Measurements from ENCODE around the gene ITGA5.
"Not testable (repeated sequence)": the region's sequence is repeated elsewhere in the genome, so short reads cannot be mapped to it uniquely, and the experiment has no call there.

ITGA5 gene

DNA sequence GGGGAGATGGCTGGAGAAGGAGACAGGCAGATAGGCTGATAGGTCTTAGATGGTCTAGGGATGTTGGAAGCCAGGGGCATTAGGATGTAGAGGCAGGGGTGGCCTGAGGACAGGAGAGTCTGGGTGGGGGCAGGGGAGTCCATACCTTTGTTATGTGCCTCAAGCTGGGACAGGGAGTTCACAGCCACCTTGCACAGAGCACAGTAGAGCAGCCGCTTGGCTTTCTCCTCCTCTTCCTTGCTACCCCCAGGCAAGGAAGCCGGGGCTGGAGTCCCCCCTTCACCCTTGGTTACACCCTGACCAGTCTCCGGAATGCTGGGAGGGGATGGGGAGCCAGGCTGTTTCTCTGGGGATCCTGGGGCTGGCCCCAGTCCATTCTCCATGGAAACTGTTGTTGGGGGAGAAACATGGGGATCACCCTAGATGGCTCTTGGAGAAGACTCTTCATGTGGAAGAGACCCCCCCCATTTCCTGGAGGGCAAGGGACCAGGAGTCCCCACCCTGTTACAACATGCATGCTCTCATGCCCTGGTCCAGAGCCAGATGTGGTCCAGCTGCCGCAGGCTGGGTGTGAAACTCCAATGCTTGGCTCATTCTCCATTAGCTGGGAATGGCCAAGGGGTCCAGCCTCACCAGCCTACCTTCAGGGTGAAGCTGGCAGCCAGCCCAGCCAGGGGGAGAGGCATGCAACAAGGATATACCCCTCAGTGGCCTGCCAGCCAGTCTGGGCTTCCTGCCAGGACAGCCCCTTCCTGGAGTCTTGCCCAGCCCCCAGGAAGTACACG, 47.5 kb downstream of the ITGA5 start:
- no peak for DNase-seq (ENCODE audit: low spot score)

GRCh38 chr12:54370171-54370730, 48.8 kb downstream of the ITGA5 start:
- peak; percentile 85 for DNase-seq (ENCODE audit: low spot score)

DNA sequence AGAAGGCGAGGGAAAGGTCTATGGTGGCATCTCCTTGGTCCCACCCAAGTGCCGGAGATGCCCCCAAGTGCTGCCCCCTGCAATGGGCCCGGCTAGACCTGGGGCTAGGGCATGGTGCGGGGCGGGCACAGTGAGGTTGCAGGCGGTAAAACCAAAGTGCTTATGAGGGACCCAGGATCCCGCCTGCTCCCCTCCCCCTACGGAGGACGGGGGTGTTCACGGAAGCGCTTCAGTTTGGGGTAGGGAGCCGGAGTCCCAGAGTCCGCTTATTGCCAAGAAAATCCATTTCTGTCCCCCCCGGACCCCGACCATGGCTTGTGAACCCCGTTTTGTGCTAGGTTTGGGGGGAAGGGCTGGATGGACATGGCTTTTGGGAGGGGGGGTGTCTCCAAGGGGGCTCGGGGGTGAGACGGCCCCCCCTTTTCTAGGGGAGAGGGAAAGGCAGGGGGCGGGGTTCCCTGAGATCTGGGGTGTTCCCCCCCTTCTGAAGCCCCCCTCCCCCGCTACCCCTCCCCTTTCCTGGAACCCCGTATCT, 49.4 kb downstream of the ITGA5 start:
- DNase-seq (ENCODE audit: low spot score): no peak

DNA sequence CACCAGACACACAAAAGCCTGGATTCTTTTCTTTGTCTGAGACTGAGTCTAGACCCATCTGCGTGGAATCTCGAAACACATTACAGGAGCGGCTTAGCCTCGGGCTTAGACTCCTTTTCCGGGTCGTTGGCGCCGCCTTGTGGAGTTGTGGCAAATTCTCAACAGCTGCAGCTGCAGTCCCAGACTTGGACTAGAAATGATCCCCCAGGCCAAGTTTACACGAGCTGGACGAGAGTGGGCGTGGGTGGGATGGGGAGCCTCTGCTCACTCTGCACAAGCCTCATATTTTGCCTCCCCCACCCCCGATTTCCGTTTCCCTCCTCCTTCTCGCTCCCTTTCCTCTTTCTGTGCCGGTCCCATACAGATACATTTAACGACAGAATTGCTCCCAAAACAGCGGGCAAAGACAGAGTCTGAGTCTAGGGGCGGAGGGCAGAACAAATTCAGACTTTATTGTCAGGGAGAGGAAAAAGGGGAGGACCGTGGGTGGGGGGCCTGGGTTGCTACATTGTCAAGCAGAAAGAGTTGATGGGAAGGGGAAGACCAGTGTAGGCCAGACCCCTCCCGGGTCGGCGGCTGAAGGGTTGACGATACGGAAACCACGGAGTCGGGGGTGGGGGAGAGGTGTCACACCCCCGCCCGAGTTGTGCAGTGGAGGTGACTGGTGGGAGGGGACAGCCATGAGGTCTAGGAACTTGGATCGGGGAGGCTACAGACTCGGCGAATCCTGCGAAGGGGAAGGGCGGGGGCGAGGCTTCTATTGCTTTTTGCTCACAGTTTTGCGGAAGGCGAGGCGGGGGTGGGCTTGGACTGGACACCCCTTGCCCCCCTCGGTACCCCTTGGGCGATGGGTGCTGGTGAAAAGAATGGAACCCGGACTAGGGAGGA, 50.1 kb downstream of the ITGA5 start:
- DNase-seq (ENCODE audit: low spot score): peak; percentile 85

DNA sequence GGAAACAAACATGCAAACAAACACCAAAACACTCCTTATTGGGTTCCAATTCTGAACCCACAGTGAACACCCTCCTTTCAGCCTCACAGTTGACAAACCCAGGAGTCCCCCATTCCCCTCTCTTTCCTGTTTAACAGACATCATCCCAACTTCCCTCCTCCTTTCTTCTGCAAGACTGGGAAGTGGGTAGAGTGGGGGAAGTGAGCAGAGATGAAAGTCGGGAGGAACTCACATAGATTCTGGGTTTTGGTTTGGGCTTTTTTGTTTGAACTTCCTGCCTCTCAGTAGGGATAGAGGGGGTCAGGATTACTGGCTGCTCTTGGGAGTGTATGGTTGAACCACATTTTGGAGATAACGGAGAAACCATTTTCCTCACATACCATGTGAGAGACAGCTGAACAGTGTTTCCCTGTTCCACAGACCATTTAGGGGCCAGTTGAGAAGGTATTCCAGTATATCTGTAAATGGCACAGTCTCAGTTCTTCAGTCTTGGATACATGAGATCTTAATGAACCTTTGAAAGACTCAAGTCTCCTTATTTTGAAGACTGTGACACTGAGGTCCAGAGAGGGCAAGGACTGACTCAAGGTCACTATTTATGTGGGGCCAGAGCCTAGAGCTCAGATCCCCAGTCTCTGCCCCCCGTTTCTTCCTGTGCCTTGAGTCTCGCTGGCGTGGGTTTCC, 50.9 kb downstream of the ITGA5 start:
- no peak for DNase-seq (ENCODE audit: low spot score)

- DNase-seq (ENCODE audit: low spot score): no peak
Observed at GRCh38 chr12:54364413-54364812, 54.7 kb downstream of the ITGA5 start, which contains the start of gene GPR84. Gene GPR84 (minus strand): TSS chr12:54364486. CDS start chr12:54363851, 635 bp downstream.

DNA sequence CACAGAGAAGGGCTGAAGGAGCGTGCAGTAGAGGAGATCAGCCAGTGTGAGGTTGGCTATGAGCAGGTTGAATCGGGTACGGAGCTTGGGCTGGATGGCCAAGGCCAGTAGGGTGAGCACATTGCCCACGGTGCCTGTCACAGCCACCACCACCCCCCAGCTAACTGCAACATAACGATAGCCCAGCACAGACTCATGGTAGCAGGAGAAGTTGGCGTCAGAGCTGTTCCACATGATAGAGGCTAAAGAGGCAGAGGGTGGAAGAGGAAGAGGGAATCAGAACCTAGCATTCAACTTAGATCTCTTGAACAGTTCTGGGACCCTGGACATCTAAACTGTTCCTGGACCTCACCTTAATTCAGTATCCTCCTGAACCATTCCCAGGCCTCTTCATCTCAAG, 55.4 kb downstream of the ITGA5 start:
- no peak for DNase-seq (ENCODE audit: low spot score)

GRCh38 chr12:54363047-54363446, 56.0 kb downstream of the ITGA5 start:
- no peak for DNase-seq (ENCODE audit: low spot score)

DNA sequence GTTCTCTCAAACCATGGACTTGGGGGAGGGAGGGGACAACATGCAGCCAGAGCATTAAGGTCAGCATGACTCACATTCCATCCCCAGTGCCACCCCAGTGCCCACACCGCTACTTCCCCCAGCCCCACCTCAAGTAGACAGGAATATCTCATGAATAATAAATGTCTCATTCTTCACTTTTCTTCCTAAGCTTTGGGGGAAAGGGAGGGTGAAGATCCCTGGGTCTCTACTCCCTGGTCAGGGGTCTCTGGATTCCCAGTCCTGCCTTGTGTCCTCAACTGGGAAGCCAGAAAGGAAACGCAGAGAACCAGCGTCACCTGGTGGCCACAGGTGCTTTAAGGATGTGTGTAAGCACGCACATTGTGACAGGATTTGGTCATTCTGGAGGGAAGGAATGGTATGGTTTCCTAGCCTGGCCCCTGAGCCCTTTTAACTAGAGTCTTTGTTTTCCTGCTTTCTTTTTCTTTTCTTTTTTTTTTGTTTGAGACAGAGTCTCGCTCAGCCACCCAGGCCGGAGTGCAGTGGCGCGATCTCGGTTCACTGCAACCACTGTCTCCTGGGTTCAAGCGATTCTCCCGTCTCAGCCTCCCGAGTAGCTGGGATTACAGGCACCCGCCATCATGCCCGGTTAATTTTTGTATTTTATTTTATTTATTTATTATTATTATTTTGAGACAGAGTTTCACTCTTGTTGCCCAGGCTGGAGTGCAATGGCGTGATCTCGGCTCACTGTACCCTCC, 58.2 kb downstream of the ITGA5 start:
- DNase-seq (ENCODE audit: low spot score): peak; percentile 56

DNA sequence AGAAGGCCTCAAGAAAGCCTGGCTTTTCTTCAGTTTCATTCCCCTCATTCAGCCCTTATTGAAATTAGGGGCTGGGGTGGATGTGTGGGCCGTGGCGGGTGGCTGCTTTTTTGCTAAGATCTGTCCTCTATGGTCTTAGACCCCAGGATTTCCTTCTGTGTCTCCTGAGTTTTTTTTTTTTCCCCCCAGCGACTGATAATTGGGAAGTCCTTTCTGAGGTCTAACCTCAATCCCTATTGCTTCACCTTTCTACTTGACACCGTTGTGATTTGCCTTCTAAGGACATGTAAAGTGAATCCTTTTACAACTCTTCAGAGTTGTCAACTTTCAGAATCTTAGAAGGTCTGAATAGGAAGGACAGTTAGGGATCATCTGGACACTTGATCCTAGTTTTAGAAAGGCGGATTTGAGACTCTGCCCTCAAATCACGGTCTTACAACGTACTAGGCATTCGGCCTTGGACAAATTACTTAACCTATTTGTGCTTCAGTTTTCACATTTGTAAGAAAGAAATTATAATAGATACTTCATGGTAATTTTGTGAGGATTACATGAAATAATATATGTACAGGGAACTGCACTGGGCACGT, 59.2 kb downstream of the ITGA5 start:
- DNase-seq (ENCODE audit: low spot score): no peak

DNA sequence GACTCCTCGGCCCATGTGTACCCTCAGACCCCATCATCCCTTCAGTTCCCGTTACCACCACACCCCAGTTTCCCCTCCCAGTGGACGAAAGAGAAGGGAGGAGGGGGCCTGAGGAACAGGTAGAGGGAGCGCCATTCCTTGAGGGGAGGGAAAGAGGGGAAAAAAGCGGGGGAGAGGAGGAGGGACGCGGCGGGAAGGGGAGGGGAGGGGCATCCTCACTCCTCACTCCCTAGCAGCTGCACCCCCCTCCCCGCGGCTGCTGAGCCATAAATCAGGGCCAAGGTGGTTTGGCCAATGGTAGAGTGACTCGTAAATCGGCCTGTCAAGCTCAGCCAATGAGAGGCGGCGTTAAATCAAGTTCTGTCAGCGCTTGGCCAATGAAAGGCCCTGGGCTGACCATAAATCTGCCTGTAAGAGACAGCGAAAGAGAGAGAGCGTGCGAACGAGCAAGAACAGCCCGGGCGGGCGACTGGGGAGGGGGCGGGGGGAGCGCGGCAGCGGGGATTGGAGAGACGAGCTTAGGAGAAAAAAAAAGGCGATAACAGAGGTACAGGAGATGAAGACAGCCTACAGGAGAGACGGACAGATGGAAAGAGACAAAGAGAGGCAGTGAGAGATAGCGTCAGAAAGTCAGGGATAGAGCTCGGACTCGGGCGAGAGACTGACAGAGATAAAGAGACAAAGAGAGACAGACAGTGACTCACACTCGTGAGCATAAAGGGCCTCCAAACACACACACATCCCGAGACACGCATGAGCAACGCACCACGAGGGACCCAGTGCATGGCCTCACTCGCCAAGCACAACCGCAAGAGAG, 59.9 kb downstream of the ITGA5 start:
- DNase-seq (ENCODE audit: low spot score): peak; percentile 100

- DNase-seq (ENCODE audit: low spot score): no peak
Observed at GRCh38 chr12:54358191-54358944, 60.7 kb downstream of the ITGA5 start.

DNA sequence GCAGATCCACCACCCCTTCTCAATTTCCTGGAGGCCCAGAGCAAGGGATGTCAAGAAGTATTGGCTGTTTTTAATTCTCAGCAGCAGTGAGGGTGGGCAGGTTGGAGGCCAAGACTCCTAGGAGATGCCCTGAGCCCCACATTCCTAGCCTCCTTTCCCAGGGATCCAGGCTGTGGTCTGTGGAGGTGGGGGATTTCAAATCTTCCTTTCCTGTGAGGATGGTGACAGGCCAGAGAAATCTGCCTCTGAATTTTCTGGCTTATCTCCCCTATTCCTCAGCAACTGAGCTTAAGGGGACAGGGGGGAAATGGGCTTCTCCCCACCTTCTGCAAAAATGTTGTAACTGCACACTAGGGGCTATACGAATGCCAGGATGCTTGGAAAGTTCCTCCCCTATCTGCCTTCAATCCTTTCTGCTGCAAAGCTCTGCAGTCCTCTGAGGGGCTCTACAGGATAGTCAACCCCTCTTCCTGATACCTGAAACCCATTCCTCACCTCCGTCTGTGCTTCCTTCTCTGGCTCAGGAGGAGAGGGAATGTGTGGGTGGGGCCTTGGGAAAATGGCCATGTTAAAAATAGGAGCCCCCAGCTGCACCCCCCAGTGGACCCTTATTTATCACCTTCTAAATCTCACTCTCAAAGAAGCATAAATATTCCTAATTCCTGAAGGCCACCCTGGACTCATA, 61.4 kb downstream of the ITGA5 start:
- no peak for DNase-seq (ENCODE audit: low spot score)

DNA sequence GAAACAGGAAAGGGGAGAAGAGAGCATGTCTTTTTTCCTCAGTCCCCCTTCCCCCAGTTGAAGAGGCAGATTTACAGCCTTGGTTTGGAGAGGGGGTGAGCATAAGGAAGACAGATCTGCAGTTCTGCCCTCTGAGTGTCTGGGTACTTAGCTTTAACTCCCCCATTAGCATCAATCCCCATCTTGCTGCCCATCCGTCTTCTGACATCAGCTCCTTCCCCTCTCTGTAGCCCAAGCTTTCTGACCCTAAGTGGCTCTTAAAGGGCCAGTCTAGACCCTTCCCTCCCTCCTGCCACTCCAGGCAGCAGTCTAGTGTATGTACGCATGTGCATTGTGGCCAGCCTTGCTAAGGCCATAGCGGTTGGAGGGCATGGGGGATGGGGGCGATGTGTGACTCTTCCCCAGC, 62.1 kb downstream of the ITGA5 start:
- DNase-seq (ENCODE audit: low spot score): no peak

DNA sequence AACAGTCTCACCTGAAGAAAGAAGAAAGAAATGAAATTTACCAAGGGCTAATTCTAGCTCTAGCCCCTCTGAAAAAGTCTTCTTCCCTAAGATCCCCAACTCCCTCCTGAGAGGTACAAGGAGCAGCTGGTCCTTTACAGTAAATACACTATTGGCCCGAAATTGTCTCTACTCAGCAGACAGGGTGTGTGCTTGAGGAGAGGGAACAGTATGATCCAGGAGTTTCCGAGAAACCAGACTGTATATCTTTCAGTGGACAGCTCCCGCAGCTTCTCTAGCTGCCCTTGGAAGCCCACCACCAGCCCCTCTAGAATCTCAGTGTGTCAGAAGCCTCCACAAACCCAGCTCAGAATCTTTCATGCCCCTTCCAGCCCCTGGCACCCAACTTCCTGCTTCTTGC, 62.8 kb downstream of the ITGA5 start:
- no peak for DNase-seq (ENCODE audit: low spot score)

DNA sequence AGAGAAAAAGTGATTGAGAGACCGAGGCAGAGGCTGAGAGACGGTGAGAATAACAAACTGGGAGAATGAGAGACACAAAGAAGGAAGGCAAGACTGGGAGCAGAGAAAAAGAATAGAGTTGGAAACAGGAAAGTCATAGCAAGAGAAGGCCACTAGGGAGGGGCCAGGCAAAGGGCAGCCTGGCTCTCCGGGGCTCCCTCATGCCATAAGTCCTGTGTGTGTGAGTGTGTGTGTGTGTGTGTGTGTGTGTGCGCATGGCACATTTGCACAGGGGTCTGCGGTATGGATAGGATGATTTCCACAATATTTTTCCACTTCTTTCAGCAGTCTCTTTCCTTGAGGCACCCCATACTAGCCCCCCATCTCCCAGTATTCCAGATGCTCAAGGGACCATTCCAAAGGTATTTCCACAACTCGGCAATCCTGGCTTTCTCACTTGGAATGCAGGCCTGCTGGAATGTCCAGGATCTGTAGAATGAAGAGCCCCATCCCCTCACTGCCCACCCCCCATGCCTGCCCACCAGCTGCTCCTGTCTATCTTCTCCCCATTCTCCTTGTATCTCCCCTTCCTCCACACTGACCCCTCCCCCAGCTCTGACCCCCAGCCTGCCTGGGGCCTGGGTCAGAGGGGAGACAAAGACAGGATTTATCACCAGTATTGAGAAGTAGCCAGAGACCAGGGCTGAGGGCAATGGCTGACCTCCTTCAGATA, 63.8 kb downstream of the ITGA5 start:
- no peak for DNase-seq (ENCODE audit: low spot score)

DNA sequence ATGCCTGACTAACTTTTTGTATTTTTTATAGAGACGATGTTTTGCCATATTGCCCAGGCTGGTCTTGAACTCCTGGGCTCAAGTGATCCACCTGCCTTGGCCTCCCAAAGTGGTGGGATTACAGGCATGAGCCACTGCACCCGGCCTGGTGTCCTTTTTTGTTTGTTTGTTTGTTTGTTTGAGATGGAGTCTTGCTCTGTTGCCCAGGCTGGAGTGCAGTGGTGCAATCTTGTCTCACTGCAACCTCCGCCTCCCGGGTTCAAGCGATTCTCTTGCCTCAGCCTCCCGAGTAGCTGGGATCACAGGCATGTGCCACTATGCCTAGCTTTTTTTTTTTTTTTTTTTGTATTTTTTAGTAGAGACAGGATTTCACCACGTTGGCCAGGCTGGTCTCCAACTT, 64.8 kb downstream of the ITGA5 start:
- DNase-seq (ENCODE audit: low spot score): not testable (repeated sequence)

All from kidney capillary endothelial cell (primary cell).